PC-3 (cell line): ENCODE measurements around the gene IQGAP3. TPM values are rescaled to one million over a fixed set of nuclear protein-coding genes. Genes with fewer than 3 reads are reported as not detected.

ENCODE experiments used
- ATAC-seq: fragments of 200-7000 bp; cut with Tn5 transposase; 2 replicates; pipeline ENCODE4 v1.9.1; 2020; ENCODE audit warnings: mild to moderate bottlenecking, moderate library complexity
- BruUV-seq: library from RNA; stranded (reverse); fragments of 400-500 nt; replicated peaks from 2 replicates; lab custom pipeline; 2021; lab: Mats Ljungman, UMichigan
- CTCF ChIA-PET: fragments of 300-600 bp; sonication (Branson Sonifier 250); formaldehyde crosslinking; loops from one replicate; lab custom pipeline; 2022; ENCODE audit warnings: antibody characterized with exemption; lab: Charles Lee
- POLR2A ChIA-PET: fragments of 300-600 bp; sonication (Branson Sonifier 250); formaldehyde crosslinking; loops from one replicate; lab custom pipeline; 2022; ENCODE audit warnings: antibody characterized with exemption; ENCODE audit not compliant: unreplicated experiment; lab: Charles Lee
- DNase-seq: peaks from one replicate; pipeline ENCODE4 v3.0.0-alpha.2; 2015
- H2AFZ ChIP-seq: fragments of 300-600 bp; sonication (generic); 2 replicates; pipeline ENCODE4 v1.6.0; 2016; ENCODE audit warnings: antibody characterized with exemption, low read length
- H3F3A ChIP-seq: fragments of 300-600 bp; sonication (generic); one replicate; pipeline ENCODE4 v1.6.0; 2017; ENCODE audit warnings: antibody characterized with exemption, low read length, control low read depth, mild to moderate bottlenecking; ENCODE audit not compliant: unreplicated experiment
- H3K27ac ChIP-seq: fragments of 300-600 bp; sonication (generic); 2 replicates; pipeline ENCODE4 v1.5.1; 2016; ENCODE audit warnings: mild to moderate bottlenecking, low read length
- H3K27me3 ChIP-seq: fragments of 300-600 bp; sonication (generic); 2 replicates; pipeline ENCODE4 v1.6.1; 2016; ENCODE audit warnings: low read length, mixed read lengths
- H3K36me3 ChIP-seq: fragments of 300-600 bp; sonication (generic); 2 replicates; pipeline ENCODE4 v1.6.1; 2016; ENCODE audit warnings: low read depth, mixed run types, low read length, mixed read lengths
- H3K4me1 ChIP-seq: fragments of 300-600 bp; sonication (generic); 2 replicates; pipeline ENCODE4 v1.5.1; 2016; ENCODE audit warnings: low read length; ENCODE audit not compliant: insufficient read depth
- H3K4me2 ChIP-seq: fragments of 300-600 bp; sonication (generic); 2 replicates; pipeline ENCODE4 v1.6.0; 2016; ENCODE audit warnings: low read length
- H3K4me3 ChIP-seq: fragments of 300-600 bp; sonication (generic); 2 replicates; pipeline ENCODE4 v1.5.1; 2016; ENCODE audit warnings: mild to moderate bottlenecking, low read length, mixed read lengths
- H3K79me2 ChIP-seq: fragments of 300-600 bp; sonication (generic); 2 replicates; pipeline ENCODE4 v1.6.1; 2017; ENCODE audit warnings: low read length, mixed read lengths
- H3K9ac ChIP-seq: fragments of 300-600 bp; sonication (generic); 2 replicates; pipeline ENCODE4 v1.6.0; 2016; ENCODE audit warnings: mild to moderate bottlenecking, low read length
- H3K9me2 ChIP-seq: fragments of 300-600 bp; sonication (generic); replicated peaks from 2 replicates; pipeline ENCODE4 v1.6.1; 2016; ENCODE audit warnings: mixed run types, low read length, mixed read lengths
- H3K9me3 ChIP-seq: fragments of 300-600 bp; sonication (generic); 2 replicates; pipeline ENCODE4 v1.6.1; 2016; ENCODE audit warnings: low read length, mixed read lengths
- H4K20me1 ChIP-seq: fragments of 300-600 bp; sonication (generic); 2 replicates; pipeline ENCODE4 v1.6.1; 2016; ENCODE audit warnings: low read length, mixed read lengths
- EZH2 ChIP-seq: fragments of 300-600 bp; sonication (generic); IDR thresholded peaks from one replicate; pipeline ENCODE4 v1.6.1; 2017; ENCODE audit warnings: antibody characterized with exemption, mild to moderate bottlenecking, low read length; ENCODE audit not compliant: unreplicated experiment
- EZH2phosphoT487 ChIP-seq: fragments of 300-600 bp; sonication (generic); IDR thresholded peaks from 2 replicates; pipeline ENCODE4 v1.6.1; 2018; ENCODE audit warnings: mild to moderate bottlenecking, antibody characterized with exemption, low read length, borderline replicate concordance
- intact Hi-C: fragments of 100-400 bp; cut with micrococcal nuclease; formaldehyde crosslinking; loops from 2 replicates; pipeline ENCODE4 v1.9.0; 2023
- total RNA-seq: library from RNA; depleted of rRNA; stranded (reverse); fragments of >200 nt; gene quantifications from 2 replicates; pipeline ENCODE4 v1.2.3, GENCODE V29; 2014
- TF ChIP-seq, protein P1 (sequence below): fragments of 300-600 bp; sonication (generic); conservative IDR thresholded peaks from 2 replicates; pipeline ENCODE4 v1.5.1; 2017; ENCODE audit warnings: antibody characterized with exemption, low read depth, mild to moderate bottlenecking, low read length

Gene IQGAP3
- total RNA-seq, 1 experiment from 2014 or later: 54.3 TPM

DNA sequence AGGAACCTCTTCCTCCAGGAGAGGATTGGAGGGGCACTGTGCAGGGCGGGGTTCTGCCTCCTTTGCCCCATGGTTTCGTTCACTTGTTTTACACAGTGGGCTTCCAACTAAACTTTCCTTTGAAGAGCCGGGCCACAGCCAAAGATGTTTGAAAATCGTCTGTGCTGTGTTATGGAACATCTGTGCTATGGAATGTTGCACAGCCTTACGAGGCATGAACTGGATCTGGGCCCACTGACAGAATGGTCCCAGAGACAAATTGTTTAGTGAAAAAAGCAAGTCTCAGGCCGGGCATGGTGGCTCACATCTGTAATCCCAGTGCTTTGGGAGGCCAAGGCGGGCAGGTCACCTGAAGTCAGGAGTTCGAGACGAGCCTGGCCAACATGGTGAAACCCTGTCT lies 59.2 kb downstream of the IQGAP3 start:
- no peak for DNase-seq
- Histone ChIP-seq H3K9ac (no peak overlapping the region), H3K36me3 (no peaks in the 10 kb centered on the region), H3K4me1 (no peaks in the 10 kb centered on the region), H3F3A (no peaks in the 10 kb centered on the region), H3K4me2 (no peak overlapping the region), H3K27ac (no peak overlapping the region), H4K20me1 (no peaks in the 10 kb centered on the region), H3K79me2 (no peaks in the 10 kb centered on the region), H2AFZ (no peak overlapping the region), H3K9me2 (no peaks in the 10 kb centered on the region), H3K9me3 (no peaks in the 10 kb centered on the region), H3K4me3 (no peak overlapping the region), H3K27me3 (no peaks in the 10 kb centered on the region)
- TF ChIP-seq EZH2phosphoT487: no peak
- TF ChIP-seq, protein P1, sequence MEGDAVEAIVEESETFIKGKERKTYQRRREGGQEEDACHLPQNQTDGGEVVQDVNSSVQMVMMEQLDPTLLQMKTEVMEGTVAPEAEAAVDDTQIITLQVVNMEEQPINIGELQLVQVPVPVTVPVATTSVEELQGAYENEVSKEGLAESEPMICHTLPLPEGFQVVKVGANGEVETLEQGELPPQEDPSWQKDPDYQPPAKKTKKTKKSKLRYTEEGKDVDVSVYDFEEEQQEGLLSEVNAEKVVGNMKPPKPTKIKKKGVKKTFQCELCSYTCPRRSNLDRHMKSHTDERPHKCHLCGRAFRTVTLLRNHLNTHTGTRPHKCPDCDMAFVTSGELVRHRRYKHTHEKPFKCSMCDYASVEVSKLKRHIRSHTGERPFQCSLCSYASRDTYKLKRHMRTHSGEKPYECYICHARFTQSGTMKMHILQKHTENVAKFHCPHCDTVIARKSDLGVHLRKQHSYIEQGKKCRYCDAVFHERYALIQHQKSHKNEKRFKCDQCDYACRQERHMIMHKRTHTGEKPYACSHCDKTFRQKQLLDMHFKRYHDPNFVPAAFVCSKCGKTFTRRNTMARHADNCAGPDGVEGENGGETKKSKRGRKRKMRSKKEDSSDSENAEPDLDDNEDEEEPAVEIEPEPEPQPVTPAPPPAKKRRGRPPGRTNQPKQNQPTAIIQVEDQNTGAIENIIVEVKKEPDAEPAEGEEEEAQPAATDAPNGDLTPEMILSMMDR: no peak
- no peak for TF ChIP-seq EZH2
- ChIA-PET CTCF (no interaction called here), POLR2A (no interaction called here)
- no peak for ATAC-seq
- no TSS peak for BruUV-seq
- intact Hi-C loops: no loop called here

DNA sequence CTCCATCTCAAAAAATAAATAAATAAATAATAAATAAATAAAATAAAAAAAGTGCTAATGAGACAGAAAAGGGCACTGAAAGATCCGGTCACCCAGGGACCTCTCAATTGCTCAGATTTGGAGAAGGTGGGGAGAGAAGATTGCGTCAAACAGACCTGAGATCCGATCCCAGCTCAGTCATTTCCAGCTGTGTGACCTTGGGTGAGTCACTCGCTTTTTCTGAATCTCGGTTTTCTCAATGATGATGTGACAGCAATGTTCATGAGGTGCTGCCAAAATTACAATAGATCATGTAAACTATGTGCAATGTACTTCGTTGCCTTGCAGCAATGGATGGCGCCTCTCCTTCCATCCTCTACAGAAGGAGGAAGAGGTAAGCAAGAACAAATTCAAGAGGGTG lies 60.7 kb downstream of the IQGAP3 start:
- Histone ChIP-seq H3K9me3 (no peaks in the 10 kb centered on the region), H3K9ac (no peak overlapping the region), H3F3A (no peaks in the 10 kb centered on the region), H3K27me3 (no peaks in the 10 kb centered on the region), H4K20me1 (no peaks in the 10 kb centered on the region), H3K4me3 (no peak overlapping the region), H3K9me2 (no peaks in the 10 kb centered on the region), H2AFZ (no peak overlapping the region), H3K36me3 (no peaks in the 10 kb centered on the region), H3K79me2 (no peaks in the 10 kb centered on the region), H3K27ac (no peak overlapping the region), H3K4me2 (no peak overlapping the region), H3K4me1 (no peaks in the 10 kb centered on the region)
- intact Hi-C loops: no loop called here
- peak; percentile 16 for DNase-seq
- TF ChIP-seq, protein P1: no peak
- TF ChIP-seq EZH2phosphoT487 (no peak), EZH2 (no peak)
- ATAC-seq: no peak
- ChIA-PET POLR2A (no interaction called here), CTCF (no interaction called here)
- BruUV-seq: no TSS peak

DNA sequence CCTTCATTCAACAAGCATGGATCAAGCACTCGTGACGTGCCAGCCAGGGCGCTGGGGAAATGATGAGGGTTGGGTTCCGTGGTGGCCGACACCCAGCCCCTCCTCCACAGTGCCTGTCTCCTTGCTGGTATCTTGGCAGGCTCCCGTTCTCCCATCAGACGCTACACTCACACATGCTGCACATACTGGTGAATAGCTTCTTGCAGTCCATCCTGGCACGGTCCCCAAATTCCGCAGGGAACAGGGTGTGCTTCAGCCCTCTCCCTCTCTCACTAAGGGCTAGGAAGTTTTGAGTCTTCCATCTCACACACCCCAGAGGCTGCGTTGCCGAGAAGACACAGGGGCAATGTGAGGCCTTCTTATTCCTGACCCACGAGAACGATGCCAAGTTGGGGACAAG lies 61.7 kb downstream of the IQGAP3 start:
- Histone ChIP-seq H2AFZ (no peak overlapping the region), H3F3A (no peaks in the 10 kb centered on the region), H4K20me1 (no peaks in the 10 kb centered on the region), H3K9me2 (no peaks in the 10 kb centered on the region), H3K4me3 (no peak overlapping the region), H3K4me2 (no peak overlapping the region), H3K9ac (no peak overlapping the region), H3K4me1 (peaks cover 3% of the 10 kb centered on the region), H3K36me3 (no peaks in the 10 kb centered on the region), H3K79me2 (no peaks in the 10 kb centered on the region), H3K27me3 (no peaks in the 10 kb centered on the region), H3K27ac (no peak overlapping the region), H3K9me3 (no peaks in the 10 kb centered on the region)
- ChIA-PET POLR2A (no interaction called here), CTCF (no interaction called here)
- ATAC-seq (no peak; the same call in 1 of the 2 replicates), DNase-seq (no peak)
- intact Hi-C loops: no loop called here
- BruUV-seq: no TSS peak
- TF ChIP-seq, protein P1: no peak
- TF ChIP-seq EZH2phosphoT487 (no peak), EZH2 (no peak)
